ENCODE data around the gene OGFOD1.

Gene OGFOD1

DNA sequence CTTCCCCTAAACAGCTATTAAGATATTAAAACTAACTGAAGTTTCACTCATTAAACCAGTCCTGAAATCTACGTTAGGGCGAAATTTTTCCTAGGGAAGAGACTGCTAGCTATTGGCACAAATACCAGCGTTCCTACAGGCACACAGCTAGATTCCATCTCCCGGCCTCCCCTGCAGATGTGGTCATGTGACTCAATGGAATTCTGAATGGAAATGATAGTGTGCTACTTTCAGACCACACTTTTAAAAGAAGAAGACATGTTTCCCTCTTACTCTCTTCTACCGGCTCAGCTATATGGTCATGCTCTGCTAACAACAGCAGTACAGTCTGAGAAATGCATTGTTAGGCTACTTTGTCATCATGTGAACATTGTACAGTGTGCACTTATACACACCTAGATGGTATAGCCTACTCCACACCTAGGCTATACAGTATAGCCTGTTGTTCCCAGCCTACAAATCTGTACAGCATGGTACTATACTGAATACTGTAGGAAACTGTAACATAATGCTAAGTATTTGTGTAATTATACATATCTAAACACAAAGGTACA, 31.4 kb downstream of the OGFOD1 start:
- no peak for TF ChIP-seq BACH2 (CRISPR knock-in tag; IDR thresholded peaks at IDR 0.05; ENCODE audit: borderline replicate concordance)
- TF ChIP-seq ZFP30 (CRISPR knock-in tag; IDR thresholded peaks at IDR 0.05), result no peak
- no peak for TF ChIP-seq ZNF565 (CRISPR knock-in tag; conservative IDR thresholded peaks at IDR 0.05; ENCODE audit: low read depth)
- no peak for TF ChIP-seq CREB5 (CRISPR knock-in tag; IDR thresholded peaks at IDR 0.05; ENCODE audit: low read depth)
- no peak for TF ChIP-seq OSR1 (CRISPR knock-in tag; IDR thresholded peaks at IDR 0.05)
- TF ChIP-seq ZFP3 (CRISPR knock-in tag; IDR thresholded peaks at IDR 0.05), result no peak
- no peak for TF ChIP-seq CSRNP3 (CRISPR knock-in tag; IDR thresholded peaks at IDR 0.05)
- TF ChIP-seq ZC3H10 (CRISPR knock-in tag; IDR thresholded peaks at IDR 0.05), result no peak
- TF ChIP-seq ZNF70 (CRISPR knock-in tag; IDR thresholded peaks at IDR 0.05), result no peak
- TF ChIP-seq, protein P1, sequence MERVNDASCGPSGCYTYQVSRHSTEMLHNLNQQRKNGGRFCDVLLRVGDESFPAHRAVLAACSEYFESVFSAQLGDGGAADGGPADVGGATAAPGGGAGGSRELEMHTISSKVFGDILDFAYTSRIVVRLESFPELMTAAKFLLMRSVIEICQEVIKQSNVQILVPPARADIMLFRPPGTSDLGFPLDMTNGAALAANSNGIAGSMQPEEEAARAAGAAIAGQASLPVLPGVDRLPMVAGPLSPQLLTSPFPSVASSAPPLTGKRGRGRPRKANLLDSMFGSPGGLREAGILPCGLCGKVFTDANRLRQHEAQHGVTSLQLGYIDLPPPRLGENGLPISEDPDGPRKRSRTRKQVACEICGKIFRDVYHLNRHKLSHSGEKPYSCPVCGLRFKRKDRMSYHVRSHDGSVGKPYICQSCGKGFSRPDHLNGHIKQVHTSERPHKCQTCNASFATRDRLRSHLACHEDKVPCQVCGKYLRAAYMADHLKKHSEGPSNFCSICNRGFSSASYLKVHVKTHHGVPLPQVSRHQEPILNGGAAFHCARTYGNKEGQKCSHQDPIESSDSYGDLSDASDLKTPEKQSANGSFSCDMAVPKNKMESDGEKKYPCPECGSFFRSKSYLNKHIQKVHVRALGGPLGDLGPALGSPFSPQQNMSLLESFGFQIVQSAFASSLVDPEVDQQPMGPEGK (CRISPR knock-in tag; IDR thresholded peaks at IDR 0.05; ENCODE audit: borderline replicate concordance), result no peak
- TF ChIP-seq ZNF8 (CRISPR knock-in tag; IDR thresholded peaks at IDR 0.05), result no peak
- no peak for TF ChIP-seq ARNTL (CRISPR knock-in tag; IDR thresholded peaks at IDR 0.05; ENCODE audit: borderline replicate concordance, low read depth)
- no peak for TF ChIP-seq PPARA (CRISPR knock-in tag; IDR thresholded peaks at IDR 0.05; ENCODE audit: borderline replicate concordance)
- no peak for TF ChIP-seq TCF4 (CRISPR knock-in tag; IDR thresholded peaks at IDR 0.05; ENCODE audit: borderline replicate concordance)
- TF ChIP-seq GLIS3 (CRISPR knock-in tag; IDR thresholded peaks at IDR 0.05), result no peak
- no peak for TF ChIP-seq RARB (CRISPR knock-in tag; IDR thresholded peaks at IDR 0.05)
- no peak for TF ChIP-seq CSDC2 (CRISPR knock-in tag; IDR thresholded peaks at IDR 0.05)
- no peak for TF ChIP-seq ESRRG (CRISPR knock-in tag; IDR thresholded peaks at IDR 0.05)
- ATAC-seq, result no peak

GRCh38 chr16:56483394-56483793, 32.0 kb downstream of the OGFOD1 start:
- TF ChIP-seq GLIS3 (CRISPR knock-in tag; IDR thresholded peaks at IDR 0.05) (no peak), BACH2 (CRISPR knock-in tag; IDR thresholded peaks at IDR 0.05; ENCODE audit: borderline replicate concordance) (no peak), CSDC2 (CRISPR knock-in tag; IDR thresholded peaks at IDR 0.05) (no peak), POU6F1 (CRISPR knock-in tag; IDR thresholded peaks at IDR 0.05; ENCODE audit: borderline replicate concordance, low read depth) (no peak), TCF4 (CRISPR knock-in tag; IDR thresholded peaks at IDR 0.05; ENCODE audit: borderline replicate concordance) (no peak), ZNF70 (CRISPR knock-in tag; IDR thresholded peaks at IDR 0.05) (no peak), ISL1 (CRISPR knock-in tag; IDR thresholded peaks at IDR 0.05) (no peak), ZNF565 (CRISPR knock-in tag; conservative IDR thresholded peaks at IDR 0.05; ENCODE audit: low read depth) (no peak), SNAI2 (CRISPR knock-in tag; IDR thresholded peaks at IDR 0.05) (no peak), ZFP30 (CRISPR knock-in tag; IDR thresholded peaks at IDR 0.05) (no peak)
- TF ChIP-seq, protein P1 (CRISPR knock-in tag; IDR thresholded peaks at IDR 0.05; ENCODE audit: borderline replicate concordance), result no peak
- no peak for ATAC-seq

- no peak for ATAC-seq
- no peak for TF ChIP-seq ESRRG (CRISPR knock-in tag; IDR thresholded peaks at IDR 0.05)
- no peak for TF ChIP-seq BACH2 (CRISPR knock-in tag; IDR thresholded peaks at IDR 0.05; ENCODE audit: borderline replicate concordance)
- TF ChIP-seq CSDC2 (CRISPR knock-in tag; IDR thresholded peaks at IDR 0.05), result no peak
- no peak for TF ChIP-seq SNAI2 (CRISPR knock-in tag; IDR thresholded peaks at IDR 0.05)
- TF ChIP-seq ISL1 (CRISPR knock-in tag; IDR thresholded peaks at IDR 0.05), result no peak
- TF ChIP-seq ZC3H10 (CRISPR knock-in tag; IDR thresholded peaks at IDR 0.05), result no peak
- TF ChIP-seq CSRNP3 (CRISPR knock-in tag; IDR thresholded peaks at IDR 0.05), result no peak
- no peak for TF ChIP-seq ZNF565 (CRISPR knock-in tag; conservative IDR thresholded peaks at IDR 0.05; ENCODE audit: low read depth)
- TF ChIP-seq TOX (CRISPR knock-in tag; IDR thresholded peaks at IDR 0.05; ENCODE audit: borderline replicate concordance), result no peak
- TF ChIP-seq, protein P1 (CRISPR knock-in tag; IDR thresholded peaks at IDR 0.05; ENCODE audit: borderline replicate concordance), result no peak
- TF ChIP-seq ZFP3 (CRISPR knock-in tag; IDR thresholded peaks at IDR 0.05), result no peak
- TF ChIP-seq GLIS3 (CRISPR knock-in tag; IDR thresholded peaks at IDR 0.05), result no peak
- TF ChIP-seq TCF4 (CRISPR knock-in tag; IDR thresholded peaks at IDR 0.05; ENCODE audit: borderline replicate concordance), result no peak
- no peak for TF ChIP-seq ZNF70 (CRISPR knock-in tag; IDR thresholded peaks at IDR 0.05)
- no peak for TF ChIP-seq CREB5 (CRISPR knock-in tag; IDR thresholded peaks at IDR 0.05; ENCODE audit: low read depth)
These were observed 36.7 kb downstream of the OGFOD1 start for GRCh38 chr16:56488035-56488434.
